GM19099 (cell line): ENCODE data around the gene TOP3A.

ENCODE experiments used
- POLR2A ChIP-seq: IDR thresholded peaks from 3 replicates; pipeline ENCODE4 v1.6.1; 2011; ENCODE audit warnings: low read depth; ENCODE audit not compliant: insufficient read length; ENCODE audit errors: extremely low read depth

Gene TOP3A

GRCh38 chr17:18253187-18253884 is 61.5 kb downstream of the TOP3A start:
- TF ChIP-seq POLR2A = no peak

GRCh38 chr17:18252160-18252559 is 62.6 kb downstream of the TOP3A start:
- TF ChIP-seq POLR2A = no peak

GRCh38 chr17:18251204-18251603 is 63.6 kb downstream of the TOP3A start:
- TF ChIP-seq POLR2A = no peak

GRCh38 chr17:18250708-18251107 is 64.1 kb downstream of the TOP3A start:
- no peak for TF ChIP-seq POLR2A

- TF ChIP-seq POLR2A = no peak
Measured at GRCh38 chr17:18250259-18250658, 64.5 kb downstream of the TOP3A start.

GRCh38 chr17:18248811-18249210 is 66.0 kb downstream of the TOP3A start:
- no peak for TF ChIP-seq POLR2A

- no peak for TF ChIP-seq POLR2A
Measured at GRCh38 chr17:18248300-18248731, 66.5 kb downstream of the TOP3A start.

- TF ChIP-seq POLR2A = no peak
Measured at GRCh38 chr17:18247613-18248001, 67.2 kb downstream of the TOP3A start.

GRCh38 chr17:18246880-18247612 is 67.7 kb downstream of the TOP3A start:
- TF ChIP-seq POLR2A = no peak

- no peak for TF ChIP-seq POLR2A
Measured at GRCh38 chr17:18246109-18246725, 68.6 kb downstream of the TOP3A start.

- TF ChIP-seq POLR2A = no peak
Measured at GRCh38 chr17:18245038-18245776, 69.6 kb downstream of the TOP3A start.

GRCh38 chr17:18241229-18241871 is 73.4 kb downstream of the TOP3A start:
- no peak for TF ChIP-seq POLR2A

- no peak for TF ChIP-seq POLR2A
Measured at GRCh38 chr17:18240449-18240848, 74.3 kb downstream of the TOP3A start.

GRCh38 chr17:18238299-18238698 is 76.5 kb downstream of the TOP3A start:
- TF ChIP-seq POLR2A = no peak

GRCh38 chr17:18237461-18237860 is 77.3 kb downstream of the TOP3A start:
- no peak for TF ChIP-seq POLR2A

GRCh38 chr17:18236494-18236893 is 78.3 kb downstream of the TOP3A start:
- TF ChIP-seq POLR2A = no peak
